GM18951 (cell line): ENCODE results near the gene IL25.
"Not testable (repeated sequence)": the region's sequence is repeated elsewhere in the genome, so short reads cannot be mapped to it uniquely, and the experiment has no call there.

Source experiments
- POLR2A ChIP-seq: IDR thresholded peaks from 4 replicates; pipeline ENCODE4 v1.6.1; 2011; ENCODE audit warnings: mild to moderate bottlenecking; ENCODE audit not compliant: insufficient read length, insufficient read depth; ENCODE audit errors: extremely low read depth
- in situ Hi-C: fragments of 300-500 bp; cut with MboI; formaldehyde crosslinking; loops from one replicate; pipeline ENCODE4 v1.12.0; 2022; ENCODE audit warnings: low sequenced_read_pairs, mixed read lengths, inconsistent platforms; ENCODE audit not compliant: unreplicated experiment

Gene IL25

DNA sequence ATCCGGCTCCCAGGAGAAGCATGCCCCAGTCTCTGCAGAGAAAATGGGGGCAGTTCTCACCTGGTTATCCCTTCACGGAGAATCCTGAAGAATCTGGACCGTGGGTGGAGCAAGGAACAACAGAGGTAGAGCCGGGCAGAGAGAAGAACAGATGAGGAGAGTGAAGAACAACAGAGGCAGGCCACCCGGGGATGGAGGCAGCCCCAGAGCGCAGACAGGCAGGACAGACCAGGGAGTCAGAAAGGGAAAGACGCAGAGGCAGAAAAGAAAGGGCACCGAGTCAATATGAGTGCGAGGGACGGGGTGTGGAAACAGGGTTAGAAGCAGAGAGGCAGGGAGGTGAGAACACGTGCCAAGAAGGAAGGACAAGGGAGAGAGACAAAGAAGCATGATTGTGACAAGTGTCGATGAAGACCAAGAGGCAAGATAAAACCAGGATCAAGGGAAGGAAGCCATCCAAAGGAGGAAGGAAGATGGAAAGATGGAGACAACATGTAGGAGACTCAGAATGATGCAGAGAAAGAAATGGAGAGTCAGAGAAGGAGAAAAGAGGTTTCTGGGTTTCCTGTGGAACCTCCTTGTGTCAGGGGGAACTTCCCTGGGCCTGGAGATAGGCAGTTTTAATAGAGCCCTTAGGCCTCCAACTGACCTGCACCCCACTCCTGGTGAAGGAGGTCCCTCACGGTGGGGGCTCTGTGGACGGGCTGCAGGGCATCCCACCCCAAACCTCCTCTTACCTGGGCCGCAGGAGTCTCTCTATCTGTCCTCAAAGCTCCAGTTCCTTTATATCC lies 35.1 kb downstream of the IL25 start, which contains the start of gene MYH6:
TSS of gene MYH6 (minus strand) at position 758 of the 791 bp plus-strand sequence. CDS start 1,050 bp downstream, outside the sequence.
- no peak for TF ChIP-seq POLR2A
- in situ Hi-C loops: no loop called here

DNA sequence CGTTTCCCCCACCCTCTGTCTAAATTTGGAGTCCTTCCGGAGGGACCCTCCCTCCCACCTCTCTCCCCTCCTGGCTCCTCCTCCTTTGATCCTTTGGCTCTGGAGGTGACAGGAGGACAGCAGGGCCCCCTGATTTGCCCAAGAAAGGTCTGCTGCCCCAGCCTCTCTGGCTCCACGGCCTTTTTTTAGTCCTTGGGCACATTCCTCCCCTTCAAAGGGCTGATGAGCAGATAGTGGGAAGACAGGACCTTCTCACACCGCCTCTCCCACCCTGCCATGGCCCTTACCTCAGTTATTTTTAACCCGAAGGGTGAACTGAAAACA lies 35.7 kb downstream of the IL25 start:
- in situ Hi-C loops: no loop called here
- no peak for TF ChIP-seq POLR2A

DNA sequence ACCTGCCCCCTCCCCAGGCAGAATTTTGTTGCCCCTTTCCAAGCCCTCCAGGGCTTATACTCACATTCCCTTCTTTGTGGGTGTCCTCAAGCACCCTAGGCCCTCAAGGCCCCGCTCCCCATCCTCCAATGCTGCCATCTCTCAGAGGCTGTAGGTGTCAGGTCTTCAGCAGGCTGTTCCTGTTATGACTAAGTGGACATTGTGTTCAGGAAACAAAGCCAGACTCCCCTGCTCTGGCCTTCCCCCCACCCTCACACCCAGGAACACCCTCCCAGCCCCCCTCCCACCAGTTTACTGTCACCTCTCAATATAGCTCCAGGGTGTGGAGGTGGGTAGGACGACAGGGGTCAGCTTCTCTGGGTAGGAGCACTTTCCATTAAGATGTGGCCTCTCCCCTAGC lies 36.9 kb downstream of the IL25 start:
- in situ Hi-C loops: no loop called here
- TF ChIP-seq POLR2A: no peak

GRCh38 chr14:23409966-23410635 lies 37.5 kb downstream of the IL25 start:
- no peak for TF ChIP-seq POLR2A
- in situ Hi-C loops: no loop called here

DNA sequence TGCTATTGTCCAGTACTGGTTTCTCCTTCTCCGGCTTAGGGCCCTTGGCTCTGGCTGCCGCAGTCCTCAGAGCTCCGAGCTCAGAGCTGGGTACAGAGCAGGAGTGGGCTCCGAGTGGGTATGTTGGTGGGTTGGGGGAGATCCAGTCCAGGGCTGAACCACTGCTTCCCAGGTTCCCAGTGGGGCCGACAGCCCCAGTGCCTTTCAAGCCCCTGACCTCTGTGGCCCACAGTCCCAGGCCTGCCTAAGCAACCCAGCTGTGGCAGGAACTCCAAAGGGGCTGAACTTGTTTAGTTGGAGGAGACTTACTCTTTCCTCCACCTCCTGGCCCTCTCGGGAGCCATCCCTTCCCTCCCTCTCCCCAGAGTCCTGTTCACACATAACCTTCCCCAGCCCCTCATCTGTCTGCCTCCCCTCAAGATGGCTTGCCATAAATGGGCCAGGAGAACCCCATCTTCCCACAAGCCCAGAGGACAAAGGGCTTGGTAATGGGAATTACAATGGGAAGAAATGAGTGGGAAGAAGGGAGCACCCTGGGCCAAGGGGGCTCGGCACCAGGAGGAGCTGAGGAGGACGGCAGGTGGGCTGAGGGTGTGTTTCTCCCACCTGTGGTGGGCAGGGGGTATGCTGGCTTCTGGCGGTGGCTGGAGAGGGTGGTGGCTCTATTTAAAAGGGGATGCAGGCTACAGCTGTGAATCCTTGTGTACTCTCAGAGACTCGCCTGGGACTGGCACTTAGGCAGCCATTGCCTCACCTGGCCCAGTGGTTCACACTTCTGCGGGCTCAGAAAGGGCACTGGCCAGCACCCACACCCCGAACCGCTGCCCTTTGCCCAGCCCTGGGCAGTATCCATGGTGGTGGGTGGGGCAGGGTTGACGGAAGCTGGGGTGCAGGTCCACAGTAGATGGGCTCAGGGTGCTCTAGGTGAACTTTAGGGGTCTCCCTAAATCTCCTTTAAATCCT lies 39.2 kb downstream of the IL25 start:
- TF ChIP-seq POLR2A: no peak

DNA sequence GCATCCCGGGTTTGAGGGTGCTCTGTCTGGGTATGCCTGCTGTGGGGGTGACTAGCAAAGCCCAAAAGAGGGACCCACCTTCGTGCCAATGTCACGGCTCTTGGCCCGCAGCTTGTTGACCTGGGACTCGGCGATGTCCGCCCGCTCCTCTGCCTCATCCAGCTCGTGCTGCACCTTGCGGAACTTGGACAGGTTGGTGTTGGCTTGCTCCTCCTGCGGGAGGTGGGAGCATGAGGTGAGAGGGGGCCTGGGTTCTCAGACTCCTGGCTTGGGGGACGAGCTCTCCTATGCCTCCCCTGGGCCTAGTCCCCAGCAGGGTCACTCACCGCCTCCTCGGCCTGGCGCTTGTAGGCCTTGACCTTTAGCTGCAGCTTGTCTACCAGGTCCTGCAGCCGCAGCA lies 41.1 kb downstream of the IL25 start:
- in situ Hi-C loops: no loop called here
- TF ChIP-seq POLR2A: no peak

More for the DNA sequence above, 39.2 kb downstream of the IL25 start:
- in situ Hi-C loops: no loop called here

DNA sequence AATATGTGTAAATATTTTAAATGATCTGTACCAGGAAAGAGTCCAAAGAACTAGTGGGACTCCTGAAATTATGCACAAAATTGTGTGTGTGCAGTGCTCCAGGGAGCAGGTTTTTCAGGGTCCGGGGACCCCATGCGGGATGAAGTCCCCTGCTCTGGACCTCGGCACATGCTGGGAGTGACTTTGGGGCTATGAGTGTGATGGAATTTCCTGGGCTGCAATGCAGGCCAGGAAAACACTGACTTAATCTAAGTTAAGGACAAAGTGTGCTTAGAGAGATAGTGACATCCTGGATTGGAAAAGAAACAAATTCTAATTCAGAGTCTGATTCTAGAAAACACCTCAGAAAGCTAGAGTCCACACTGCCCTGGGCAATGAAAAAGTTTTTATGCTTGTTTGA lies 41.6 kb downstream of the IL25 start:
- in situ Hi-C loops: no loop called here
- no peak for TF ChIP-seq POLR2A

DNA sequence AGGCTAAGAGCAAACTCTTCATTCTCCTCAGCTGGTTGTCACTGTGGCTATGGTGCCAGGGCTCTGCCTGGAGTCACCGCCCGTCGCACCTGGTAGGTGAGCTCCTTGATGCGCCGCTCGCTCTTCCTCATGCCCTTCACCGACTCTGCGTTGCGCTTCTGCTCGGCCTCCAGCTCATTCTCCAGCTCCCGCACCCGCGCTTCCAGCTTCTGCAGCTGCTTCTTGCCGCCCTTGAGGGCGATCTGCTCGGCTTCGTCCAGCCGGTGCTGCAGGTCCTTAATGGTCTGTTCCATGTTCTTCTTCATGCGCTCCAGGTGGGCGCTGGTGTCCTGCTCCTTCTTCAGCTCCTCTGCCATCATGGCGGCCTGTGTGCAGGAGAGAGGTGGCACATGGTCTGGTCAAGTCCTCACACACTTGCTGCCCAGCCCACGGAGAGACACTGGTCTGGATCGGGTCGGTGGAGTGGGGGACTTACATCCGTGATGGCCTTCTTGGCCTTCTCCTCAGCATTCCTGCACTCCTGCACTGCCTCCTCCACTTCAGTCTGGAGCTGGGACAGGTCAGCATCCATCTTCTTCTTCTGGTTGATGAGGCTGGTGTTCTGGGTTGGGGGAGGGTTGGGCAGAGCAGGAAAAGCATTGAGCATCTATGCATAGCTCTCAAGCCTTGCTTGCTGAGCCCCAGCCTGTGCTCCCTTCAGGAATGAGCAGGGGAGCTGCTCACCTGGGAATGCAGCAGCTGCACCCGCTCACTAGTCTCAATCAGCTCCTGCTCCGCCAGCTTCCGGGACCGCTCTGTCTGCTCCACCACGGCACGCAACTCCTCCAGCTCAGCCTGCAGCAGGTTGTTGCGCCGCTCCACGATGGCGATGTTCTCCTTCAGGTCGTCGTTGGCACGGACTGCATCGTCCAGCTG lies 42.6 kb downstream of the IL25 start:
- no peak for TF ChIP-seq POLR2A
- in situ Hi-C loops: no loop called here

DNA sequence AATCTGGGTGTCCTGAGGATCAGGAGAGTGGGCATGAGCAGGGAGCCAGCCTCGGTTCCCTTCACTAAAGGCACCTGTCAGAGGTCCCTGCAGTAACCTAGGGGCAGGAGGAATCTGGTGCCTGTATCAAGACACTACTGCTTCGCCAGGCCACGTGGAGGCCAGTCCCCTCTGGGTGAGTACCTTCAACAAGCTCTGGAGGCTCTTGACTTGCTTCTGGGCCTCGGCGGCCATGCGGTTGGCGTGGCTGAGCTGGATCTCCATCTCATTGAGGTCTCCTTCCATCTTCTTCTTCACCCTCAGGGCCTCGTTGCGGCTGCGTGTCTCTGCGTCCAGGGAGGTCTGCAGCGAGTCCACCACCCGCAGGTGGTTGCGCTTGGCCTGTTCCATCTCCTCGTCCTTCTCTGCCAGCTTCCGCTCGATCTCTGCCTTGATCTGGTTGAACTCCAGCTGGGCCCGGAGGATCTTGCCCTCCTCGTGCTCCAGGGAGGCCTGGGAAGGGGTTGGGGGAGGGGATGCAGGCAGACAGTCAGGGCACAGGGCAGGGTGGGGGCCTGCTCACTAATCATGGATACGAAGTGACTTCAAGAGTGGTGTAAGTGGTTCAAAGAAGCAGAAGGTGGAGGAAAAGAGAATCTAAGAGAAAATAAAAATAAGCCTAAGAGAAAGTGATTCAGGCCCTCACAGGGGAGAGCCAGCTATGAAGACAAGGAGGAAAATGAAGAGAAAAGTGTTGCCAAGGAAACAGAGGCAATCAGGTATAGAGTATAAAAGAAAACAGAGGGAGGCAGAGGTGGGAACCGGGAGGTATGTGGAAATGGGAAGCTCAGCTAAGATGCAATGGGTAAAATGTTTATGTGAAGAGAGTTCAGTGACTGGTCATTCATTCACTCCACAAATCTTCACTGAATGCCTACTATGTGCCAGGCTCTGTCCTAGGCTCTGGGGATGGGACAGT lies 43.5 kb downstream of the IL25 start:
- in situ Hi-C loops: no loop called here

DNA sequence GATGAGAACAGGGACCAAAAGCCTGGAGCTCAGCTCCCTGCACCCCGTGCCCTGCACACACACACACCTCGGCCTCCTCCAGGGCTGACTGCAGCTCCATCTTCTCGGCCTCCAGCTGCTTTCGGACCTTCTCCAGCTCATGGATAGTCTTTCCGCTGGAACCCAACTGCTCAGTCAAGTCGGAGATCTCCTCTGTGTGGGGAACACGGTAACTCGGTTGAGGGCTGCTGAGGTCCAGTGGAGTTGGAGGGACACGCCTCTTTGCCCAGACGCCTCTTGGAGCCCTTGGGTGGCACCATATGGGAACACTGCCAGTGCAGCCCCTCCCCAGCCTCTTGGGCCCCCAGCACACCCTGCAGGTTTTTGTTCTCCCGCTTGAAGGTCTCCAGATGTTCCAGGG lies 44.2 kb downstream of the IL25 start:
- in situ Hi-C loops: no loop called here
- no peak for TF ChIP-seq POLR2A

More for the DNA sequence above, 43.5 kb downstream of the IL25 start:
- no peak for TF ChIP-seq POLR2A

DNA sequence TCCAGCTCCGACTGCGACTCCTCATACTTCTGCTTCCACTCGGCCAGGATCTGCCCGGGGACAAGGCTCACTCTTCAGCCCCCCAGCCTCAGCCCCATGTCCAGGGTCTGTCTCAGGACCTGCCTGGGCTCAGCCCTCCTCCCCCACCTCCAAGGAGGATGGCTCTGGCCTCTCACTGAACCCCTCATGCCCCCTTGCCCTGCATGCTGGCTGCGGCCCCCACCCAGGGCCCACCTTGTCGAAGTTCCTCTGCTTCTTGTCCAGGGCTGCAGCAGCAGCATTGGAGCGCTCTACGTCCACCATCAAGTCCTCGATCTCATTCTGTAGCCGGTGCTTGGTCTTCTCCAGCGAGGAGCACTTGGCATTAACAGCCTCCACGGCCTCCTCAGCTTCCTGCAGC lies 44.7 kb downstream of the IL25 start:
- in situ Hi-C loops: not testable (repeated sequence)

DNA sequence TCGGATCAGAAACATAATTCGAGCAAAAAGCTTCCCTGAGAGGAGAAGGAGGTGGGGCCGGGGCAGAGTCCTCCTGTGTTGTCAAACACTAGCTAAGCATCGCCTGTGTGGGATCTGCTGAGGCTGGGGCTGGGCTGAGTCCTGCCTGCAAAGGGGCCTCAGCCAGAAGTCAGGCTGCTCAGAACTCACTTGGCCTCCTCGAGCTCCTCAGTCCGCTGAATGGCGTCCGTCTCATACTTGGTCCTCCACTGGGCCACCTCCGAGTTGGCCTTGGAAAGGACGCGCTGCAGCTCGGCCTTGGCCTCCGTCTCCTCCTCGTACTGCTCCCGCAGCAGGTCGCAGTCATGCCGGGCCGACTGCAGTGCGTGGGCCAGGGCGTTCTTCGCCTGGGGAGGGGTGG lies 45.4 kb downstream of the IL25 start:
- TF ChIP-seq POLR2A: no peak
- in situ Hi-C loops: no loop called here

- in situ Hi-C loops: not testable (repeated sequence)
Measured at GRCh38 chr14:23419646-23420045, 47.0 kb downstream of the IL25 start.
